Fibroblast of villous mesenchyme (primary cell): Measurements from ENCODE around the gene EMP2. TPM values are rescaled to one million over a fixed set of nuclear protein-coding genes. Genes with fewer than 3 reads are reported as not detected.
"Not testable (repeated sequence)": the region's sequence is repeated elsewhere in the genome, so short reads cannot be mapped to it uniquely, and the experiment has no call there.

Experiments
- DNase-seq: peaks from one replicate; pipeline ENCODE4 v3.0.0-alpha.2; 2010; ENCODE audit warnings: low read depth
- H3K4me3 ChIP-seq: 2 replicates; pipeline ENCODE4 v1.5.1; 2011; ENCODE audit warnings: low read depth, mild to moderate bottlenecking, low read length
- total RNA-seq: library from RNA; depleted of rRNA; stranded (reverse); fragments of >200 nt; gene quantifications from 2 replicates; pipeline ENCODE4 v1.2.3, GENCODE V29; 2012
- TF ChIP-seq, protein P1 (sequence below): IDR thresholded peaks from 2 replicates; pipeline ENCODE4 v1.5.1; 2012; ENCODE audit warnings: low read depth, mild to moderate bottlenecking, low read length; ENCODE audit not compliant: insufficient read depth

The EMP2 gene
- total RNA-seq, 1 donor = 13.0 TPM

- TF ChIP-seq, protein P1, sequence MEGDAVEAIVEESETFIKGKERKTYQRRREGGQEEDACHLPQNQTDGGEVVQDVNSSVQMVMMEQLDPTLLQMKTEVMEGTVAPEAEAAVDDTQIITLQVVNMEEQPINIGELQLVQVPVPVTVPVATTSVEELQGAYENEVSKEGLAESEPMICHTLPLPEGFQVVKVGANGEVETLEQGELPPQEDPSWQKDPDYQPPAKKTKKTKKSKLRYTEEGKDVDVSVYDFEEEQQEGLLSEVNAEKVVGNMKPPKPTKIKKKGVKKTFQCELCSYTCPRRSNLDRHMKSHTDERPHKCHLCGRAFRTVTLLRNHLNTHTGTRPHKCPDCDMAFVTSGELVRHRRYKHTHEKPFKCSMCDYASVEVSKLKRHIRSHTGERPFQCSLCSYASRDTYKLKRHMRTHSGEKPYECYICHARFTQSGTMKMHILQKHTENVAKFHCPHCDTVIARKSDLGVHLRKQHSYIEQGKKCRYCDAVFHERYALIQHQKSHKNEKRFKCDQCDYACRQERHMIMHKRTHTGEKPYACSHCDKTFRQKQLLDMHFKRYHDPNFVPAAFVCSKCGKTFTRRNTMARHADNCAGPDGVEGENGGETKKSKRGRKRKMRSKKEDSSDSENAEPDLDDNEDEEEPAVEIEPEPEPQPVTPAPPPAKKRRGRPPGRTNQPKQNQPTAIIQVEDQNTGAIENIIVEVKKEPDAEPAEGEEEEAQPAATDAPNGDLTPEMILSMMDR = peak; percentile 59
- DNase-seq = peak; percentile 76
- H3K4me3 ChIP-seq = no peak overlapping the region
Observed at GRCh38 chr16:10514369-10515055, 65.9 kb downstream of the EMP2 start.

GRCh38 chr16:10511829-10512228 is 68.6 kb downstream of the EMP2 start:
- no peak overlapping the region for H3K4me3 ChIP-seq
- no peak for DNase-seq

DNA sequence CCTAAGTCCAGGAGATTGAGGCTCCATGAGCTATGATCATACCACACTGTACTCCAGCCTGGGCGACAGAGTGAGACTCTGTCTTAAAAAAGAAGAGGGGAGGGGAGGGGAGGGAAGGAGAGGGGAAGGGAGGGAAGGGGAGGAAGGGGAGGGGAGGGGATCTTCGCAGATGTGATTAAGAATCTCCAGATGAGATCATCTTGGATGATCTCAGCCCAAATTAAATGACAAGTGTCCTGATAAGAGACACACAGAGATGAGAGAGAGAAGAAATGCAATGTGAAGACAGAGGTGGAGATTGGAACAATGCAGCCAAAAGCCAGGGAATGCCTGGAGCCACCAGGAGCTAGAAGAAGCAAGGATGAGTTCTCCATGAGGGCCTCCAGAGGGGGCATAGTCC is 70.1 kb downstream of the EMP2 start:
- H3K4me3 ChIP-seq = no peak overlapping the region
- DNase-seq = no peak
- TF ChIP-seq, protein P1 = no peak

More at GRCh38 chr16:10511829-10512228, 68.6 kb downstream of the EMP2 start:
- TF ChIP-seq, protein P1 = no peak

GRCh38 chr16:10509534-10510025 is 70.8 kb downstream of the EMP2 start:
- DNase-seq = peak; percentile 80
- TF ChIP-seq, protein P1 = peak; percentile 83

GRCh38 chr16:10505286-10505685 is 75.1 kb downstream of the EMP2 start:
- H3K4me3 ChIP-seq, DNase-seq: not testable (repeated sequence)

More at GRCh38 chr16:10509534-10510025, 70.8 kb downstream of the EMP2 start:
- H3K4me3 ChIP-seq = no peak overlapping the region

GRCh38 chr16:10504404-10504885 is 76.0 kb downstream of the EMP2 start:
- no peak for DNase-seq
- H3K4me3 ChIP-seq = no peak overlapping the region
- TF ChIP-seq, protein P1 = no peak

GRCh38 chr16:10502776-10503175 is 77.6 kb downstream of the EMP2 start:
- no peak overlapping the region for H3K4me3 ChIP-seq
- no peak for DNase-seq
- TF ChIP-seq, protein P1 = no peak
